ENCODE results near the gene FAM229B.
"Not testable (repeated sequence)": the region's sequence is repeated elsewhere in the genome, so short reads cannot be mapped to it uniquely, and the experiment has no call there.

FAM229B gene

GRCh38 chr6:112050429-112050828, 37.0 kb upstream of the FAM229B start:
- no peak for TF ChIP-seq ZNF274 (IDR thresholded peaks at IDR 0.05; ENCODE audit: low read depth, low read length)
- H3K4me3 ChIP-seq (ENCODE audit: low read length) = no peak overlapping the region

- not testable (repeated sequence) for H3K4me3 ChIP-seq (ENCODE audit: low read length)
Observed at GRCh38 chr6:112051251-112051740, 36.1 kb upstream of the FAM229B start.

GRCh38 chr6:112054001-112054400, 33.4 kb upstream of the FAM229B start, which contains the start of gene CCN6:
TSS of gene CCN6 (plus strand) at chr6:112054104. CDS start at chr6:112054358, 254 bp downstream.
- H3K4me3 ChIP-seq (ENCODE audit: low read length) = no peak within 1 kb of the TSS
- TF ChIP-seq ZNF274 (IDR thresholded peaks at IDR 0.05; ENCODE audit: low read depth, low read length) = no peak

DNA sequence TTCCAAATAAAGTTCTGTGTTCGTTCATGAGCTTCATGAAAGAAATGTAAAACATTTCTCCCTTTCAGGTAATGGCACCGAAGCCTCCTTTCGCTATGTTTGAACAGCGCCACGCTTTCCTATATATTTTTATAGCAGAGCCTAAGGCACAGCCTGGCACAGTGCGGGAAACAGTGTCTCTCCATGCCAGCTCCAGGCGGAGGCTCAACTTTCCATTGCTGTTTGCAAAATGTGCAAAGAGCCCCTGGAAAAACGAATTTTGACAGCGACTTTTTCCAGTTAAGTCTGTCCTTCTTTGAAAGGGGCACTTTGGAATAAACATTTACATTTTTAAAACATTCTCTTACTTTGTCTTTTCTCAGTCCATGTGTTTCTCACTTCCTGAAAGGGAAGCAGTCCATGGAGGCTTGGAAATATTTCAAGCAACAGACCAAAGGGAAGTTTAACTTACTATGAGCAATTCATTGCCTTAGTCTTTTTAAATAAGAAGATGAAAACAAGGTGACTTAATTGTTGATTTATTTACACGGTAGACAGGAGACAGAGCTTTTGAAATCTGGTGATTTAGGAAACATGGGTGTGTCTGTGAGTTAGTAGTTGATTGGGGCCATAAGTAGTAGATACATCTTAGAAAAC, 32.7 kb upstream of the FAM229B start:
- H3K4me3 ChIP-seq (ENCODE audit: low read length) = no peak overlapping the region
- TF ChIP-seq ZNF274 (IDR thresholded peaks at IDR 0.05; ENCODE audit: low read depth, low read length) = no peak

GRCh38 chr6:112058243-112059032, 29.0 kb upstream of the FAM229B start:
- H3K4me3 ChIP-seq (ENCODE audit: low read length) = no peak overlapping the region
- TF ChIP-seq ZNF274 (IDR thresholded peaks at IDR 0.05; ENCODE audit: low read depth, low read length) = no peak

- H3K4me3 ChIP-seq (ENCODE audit: low read length) = no peak overlapping the region
- TF ChIP-seq ZNF274 (IDR thresholded peaks at IDR 0.05; ENCODE audit: low read depth, low read length) = no peak
Observed at GRCh38 chr6:112061605-112062004, 25.8 kb upstream of the FAM229B start.

GRCh38 chr6:112062966-112063365, 24.4 kb upstream of the FAM229B start:
- no peak for TF ChIP-seq ZNF274 (IDR thresholded peaks at IDR 0.05; ENCODE audit: low read depth, low read length)
- H3K4me3 ChIP-seq (ENCODE audit: low read length) = no peak overlapping the region

DNA sequence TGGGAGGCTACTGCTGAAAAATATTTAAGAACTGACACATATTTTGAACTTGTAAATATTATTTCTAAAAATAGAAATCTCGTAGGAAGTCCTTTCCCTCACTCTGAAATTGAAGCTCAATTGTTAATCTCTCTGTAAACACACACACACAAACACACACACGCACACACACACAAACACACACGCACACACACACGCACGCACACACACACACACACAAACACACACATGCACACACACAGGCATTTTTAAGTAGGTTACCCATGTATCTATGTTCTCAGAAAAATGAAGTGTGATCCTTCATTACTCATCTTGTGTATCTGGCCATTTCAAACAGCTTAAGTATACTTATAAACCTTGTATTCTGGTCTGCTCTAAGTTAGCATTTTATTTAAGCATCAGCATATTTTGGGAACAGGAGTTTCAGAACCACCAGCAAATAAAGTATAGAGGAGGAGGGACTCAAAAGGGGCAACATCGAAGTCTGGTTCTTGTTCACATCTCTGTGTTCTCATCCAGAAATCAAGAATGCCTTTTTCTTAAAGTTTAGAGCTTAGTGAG, 21.9 kb upstream of the FAM229B start:
- TF ChIP-seq ZNF274 (IDR thresholded peaks at IDR 0.05; ENCODE audit: low read depth, low read length) = no peak
- H3K4me3 ChIP-seq (ENCODE audit: low read length) = no peak overlapping the region

DNA sequence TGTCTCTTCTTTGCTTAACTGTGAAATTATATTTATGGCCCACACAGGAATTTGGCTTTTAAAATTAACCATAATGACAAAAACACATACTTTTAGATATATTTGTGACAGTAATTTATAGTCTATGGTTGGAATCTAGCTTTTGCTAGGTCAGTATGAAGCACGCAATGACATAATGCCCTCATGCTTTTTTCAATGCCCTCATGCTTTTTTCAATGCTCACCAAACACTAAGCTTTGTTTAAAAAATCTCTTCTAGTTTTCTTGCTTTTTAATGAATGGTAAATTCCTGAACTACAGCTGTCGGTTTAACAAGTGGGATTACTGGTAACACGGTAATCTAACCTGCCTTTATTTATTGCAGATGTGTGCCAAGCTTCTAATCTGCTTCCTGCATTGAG, 20.8 kb upstream of the FAM229B start:
- TF ChIP-seq ZNF274 (IDR thresholded peaks at IDR 0.05; ENCODE audit: low read depth, low read length) = no peak
- no peak overlapping the region for H3K4me3 ChIP-seq (ENCODE audit: low read length)

GRCh38 chr6:112081569-112081968, 5.8 kb upstream of the FAM229B start:
- no peak for TF ChIP-seq ZNF274 (IDR thresholded peaks at IDR 0.05; ENCODE audit: low read depth, low read length)
- no peak overlapping the region for H3K4me3 ChIP-seq (ENCODE audit: low read length)

DNA sequence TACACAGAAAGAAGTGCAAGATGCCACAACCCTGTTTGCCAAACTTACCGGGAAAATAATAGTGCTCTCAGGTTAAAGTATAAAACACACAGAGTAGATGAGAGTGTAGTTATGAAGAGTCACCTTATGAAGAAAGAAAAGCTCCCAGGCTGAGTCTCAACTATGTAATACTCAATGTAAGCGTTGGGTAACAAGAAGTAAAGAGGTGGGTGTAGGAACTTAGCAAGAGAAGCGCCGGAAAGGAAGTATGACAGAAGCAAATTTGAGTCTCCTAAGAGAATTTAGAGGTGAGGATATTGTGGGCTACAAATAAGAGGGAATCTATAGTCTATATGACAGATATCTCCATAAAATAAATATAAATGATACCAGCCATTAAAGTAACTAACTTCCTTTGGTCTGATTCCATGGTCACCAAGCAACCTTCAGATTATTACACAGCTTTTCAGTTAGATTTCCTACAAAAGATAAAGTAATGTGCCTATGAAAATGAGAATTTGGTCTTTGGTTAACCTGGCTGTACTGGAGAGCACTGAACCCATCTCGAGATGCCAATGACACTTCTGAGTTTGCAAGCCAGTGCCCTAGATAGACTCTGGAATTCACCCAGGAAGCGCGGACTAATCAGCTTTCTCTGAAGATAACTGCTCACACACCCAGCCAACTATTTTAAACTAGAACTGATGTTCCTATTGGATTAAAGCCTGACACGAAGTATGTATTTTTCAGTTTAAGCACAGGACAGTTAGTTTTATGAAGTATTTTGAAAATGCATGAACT, 1.9 kb upstream of the FAM229B start:
- no peak overlapping the region for H3K4me3 ChIP-seq (ENCODE audit: low read length)
- TF ChIP-seq ZNF274 (IDR thresholded peaks at IDR 0.05; ENCODE audit: low read depth, low read length) = no peak

- H3K4me3 ChIP-seq (ENCODE audit: low read length) = peak overlapping the region; percentile 89
Observed at GRCh38 chr6:112086744-112087135, 651 bp upstream of the FAM229B start.

GRCh38 chr6:112087916-112088315, 525 bp downstream of the FAM229B start:
- TF ChIP-seq ZNF274 (IDR thresholded peaks at IDR 0.05; ENCODE audit: low read depth, low read length) = no peak
- peak overlapping the region; percentile 89 for H3K4me3 ChIP-seq (ENCODE audit: low read length)

More at GRCh38 chr6:112086744-112087135, 651 bp upstream of the FAM229B start:
- TF ChIP-seq ZNF274 (IDR thresholded peaks at IDR 0.05; ENCODE audit: low read depth, low read length) = no peak

GRCh38 chr6:112096901-112097300, 9.5 kb downstream of the FAM229B start:
- no peak for TF ChIP-seq ZNF274 (IDR thresholded peaks at IDR 0.05; ENCODE audit: low read depth, low read length)
- H3K4me3 ChIP-seq (ENCODE audit: low read length) = no peak overlapping the region
